ENCODE measurements around the gene MBNL2. TPM values are rescaled to one million over a fixed set of nuclear protein-coding genes. Genes with fewer than 3 reads are reported as not detected.

The MBNL2 gene
- total RNA-seq, 1 donor from 2014 or later, result 16.9 TPM

DNA sequence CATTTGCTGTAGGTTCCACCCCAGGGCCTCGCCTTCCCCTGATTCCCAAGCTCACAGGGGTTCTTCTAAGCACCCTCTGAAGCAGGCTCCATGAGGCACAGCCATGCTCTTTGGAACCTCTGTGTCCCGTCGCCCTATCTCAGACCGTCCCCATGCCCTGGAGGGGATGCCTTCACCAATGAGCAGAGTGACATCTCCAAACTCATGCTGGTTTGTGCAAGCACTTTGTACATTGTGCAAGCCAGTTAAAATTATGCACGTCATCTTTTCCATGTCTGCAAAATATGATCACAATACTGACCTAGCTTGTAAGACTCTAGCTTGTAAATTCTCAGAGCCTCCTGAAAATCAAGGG is 165.3 kb downstream of the MBNL2 start:
- DNase-seq (ENCODE audit: low read depth, low spot score), result no peak
- Mint-ChIP-seq H3K36me3 (ENCODE audit: low read depth) (peaks cover 12% of the 10 kb centered on the region), H3K4me1 (no peaks in the 10 kb centered on the region), H3K27me3 (ENCODE audit: low read depth) (no peaks in the 10 kb centered on the region), H3K27ac (ENCODE audit: unreplicated experiment) (peak overlapping the region; percentile 59), H3K4me3 (no peak overlapping the region), H3K9me3 (no peaks in the 10 kb centered on the region)
- TF ChIP-seq, protein P1, sequence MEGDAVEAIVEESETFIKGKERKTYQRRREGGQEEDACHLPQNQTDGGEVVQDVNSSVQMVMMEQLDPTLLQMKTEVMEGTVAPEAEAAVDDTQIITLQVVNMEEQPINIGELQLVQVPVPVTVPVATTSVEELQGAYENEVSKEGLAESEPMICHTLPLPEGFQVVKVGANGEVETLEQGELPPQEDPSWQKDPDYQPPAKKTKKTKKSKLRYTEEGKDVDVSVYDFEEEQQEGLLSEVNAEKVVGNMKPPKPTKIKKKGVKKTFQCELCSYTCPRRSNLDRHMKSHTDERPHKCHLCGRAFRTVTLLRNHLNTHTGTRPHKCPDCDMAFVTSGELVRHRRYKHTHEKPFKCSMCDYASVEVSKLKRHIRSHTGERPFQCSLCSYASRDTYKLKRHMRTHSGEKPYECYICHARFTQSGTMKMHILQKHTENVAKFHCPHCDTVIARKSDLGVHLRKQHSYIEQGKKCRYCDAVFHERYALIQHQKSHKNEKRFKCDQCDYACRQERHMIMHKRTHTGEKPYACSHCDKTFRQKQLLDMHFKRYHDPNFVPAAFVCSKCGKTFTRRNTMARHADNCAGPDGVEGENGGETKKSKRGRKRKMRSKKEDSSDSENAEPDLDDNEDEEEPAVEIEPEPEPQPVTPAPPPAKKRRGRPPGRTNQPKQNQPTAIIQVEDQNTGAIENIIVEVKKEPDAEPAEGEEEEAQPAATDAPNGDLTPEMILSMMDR (conservative IDR thresholded peaks at IDR 0.05), result no peak

GRCh38 chr13:97387890-97388289 is 165.8 kb downstream of the MBNL2 start:
- Mint-ChIP-seq H3K36me3 (ENCODE audit: low read depth) (peaks cover 9% of the 10 kb centered on the region), H3K27ac (ENCODE audit: unreplicated experiment) (no peak overlapping the region), H3K4me1 (no peaks in the 10 kb centered on the region), H3K27me3 (ENCODE audit: low read depth) (no peaks in the 10 kb centered on the region), H3K9me3 (no peaks in the 10 kb centered on the region), H3K4me3 (no peak overlapping the region)
- no peak for DNase-seq (ENCODE audit: low read depth, low spot score)
- TF ChIP-seq, protein P1 (conservative IDR thresholded peaks at IDR 0.05), result no peak

DNA sequence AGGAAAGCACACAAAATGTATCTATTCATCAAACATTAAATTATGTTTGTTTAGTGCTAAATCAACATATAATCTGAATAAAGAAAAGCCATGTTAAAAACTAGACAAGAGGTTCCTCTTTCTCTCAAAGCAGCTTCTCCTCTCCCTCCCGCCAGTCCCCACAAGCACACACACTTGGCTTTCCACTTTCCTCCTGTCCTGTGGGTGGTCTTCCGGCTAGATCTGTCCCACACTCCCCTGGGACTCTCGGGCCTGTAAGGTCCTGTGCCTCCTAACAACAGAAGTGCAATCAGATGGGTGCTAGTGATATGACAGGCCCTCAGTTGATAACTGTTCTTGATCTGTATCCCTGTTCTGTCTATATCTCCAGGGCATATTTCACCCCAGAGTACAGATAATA is 166.2 kb downstream of the MBNL2 start:
- Mint-ChIP-seq H3K27ac (ENCODE audit: unreplicated experiment) (no peak overlapping the region), H3K4me1 (no peaks in the 10 kb centered on the region), H3K27me3 (ENCODE audit: low read depth) (no peaks in the 10 kb centered on the region), H3K36me3 (ENCODE audit: low read depth) (peaks cover 9% of the 10 kb centered on the region), H3K9me3 (no peaks in the 10 kb centered on the region), H3K4me3 (no peak overlapping the region)
- TF ChIP-seq, protein P1 (conservative IDR thresholded peaks at IDR 0.05), result no peak
- no peak for DNase-seq (ENCODE audit: low read depth, low spot score)

- H3K9me3 Mint-ChIP-seq, result no peaks in the 10 kb centered on the region
- H3K27me3 Mint-ChIP-seq (ENCODE audit: low read depth), result no peaks in the 10 kb centered on the region
- TF ChIP-seq, protein P1 (conservative IDR thresholded peaks at IDR 0.05), result no peak
- no peak overlapping the region for H3K27ac Mint-ChIP-seq (ENCODE audit: unreplicated experiment)
- H3K36me3 Mint-ChIP-seq (ENCODE audit: low read depth), result peaks cover 8% of the 10 kb centered on the region
- H3K4me3 Mint-ChIP-seq, result no peak overlapping the region
- H3K4me1 Mint-ChIP-seq, result no peaks in the 10 kb centered on the region
- no peak for DNase-seq (ENCODE audit: low read depth, low spot score)
Observed at GRCh38 chr13:97390941-97391600, 168.9 kb downstream of the MBNL2 start.

- Mint-ChIP-seq H3K9me3 (no peaks in the 10 kb centered on the region), H3K36me3 (ENCODE audit: low read depth) (peaks cover 2% of the 10 kb centered on the region), H3K4me1 (no peaks in the 10 kb centered on the region), H3K27me3 (ENCODE audit: low read depth) (no peaks in the 10 kb centered on the region), H3K27ac (ENCODE audit: unreplicated experiment) (no peak overlapping the region), H3K4me3 (no peak overlapping the region)
- TF ChIP-seq, protein P1 (conservative IDR thresholded peaks at IDR 0.05), result no peak
- DNase-seq (ENCODE audit: low read depth, low spot score), result no peak
Observed at GRCh38 chr13:97392020-97392419, 169.9 kb downstream of the MBNL2 start.

All from neural crest cell (in vitro differentiated cells).